H9 (cell line): Measurements from ENCODE around the gene APPBP2. TPM values are rescaled to one million over a fixed set of nuclear protein-coding genes. Genes with fewer than 3 reads are reported as not detected.

Source experiments
- DNase-seq: peaks from one replicate; pipeline ENCODE4 v3.0.0-alpha.2; 2017
- H2AFZ ChIP-seq: one replicate; pipeline ENCODE4 v1.6.1; 2013; ENCODE audit warnings: mild to moderate bottlenecking, low read length, control low read depth, moderate library complexity
- H2AK5ac ChIP-seq: 2 replicates; pipeline ENCODE4 v1.6.1; 2013; ENCODE audit warnings: low read length, control low read depth, mixed read lengths; ENCODE audit not compliant: insufficient read length
- H2BK120ac ChIP-seq: one replicate; pipeline ENCODE4 v1.6.1; 2013; ENCODE audit warnings: low read depth, mild to moderate bottlenecking, low read length, control low read depth, inconsistent platforms; ENCODE audit not compliant: poor library complexity, severe bottlenecking
- H2BK12ac ChIP-seq: 2 replicates; pipeline ENCODE4 v1.6.1; 2013; ENCODE audit warnings: low read length, control low read depth, mixed read lengths, low read depth; ENCODE audit not compliant: insufficient read length
- H2BK15ac ChIP-seq: 2 replicates; pipeline ENCODE4 v1.6.1; 2013; ENCODE audit warnings: low read depth, low read length, control low read depth
- H2BK20ac ChIP-seq: one replicate; pipeline ENCODE4 v1.6.1; 2013; ENCODE audit warnings: low read depth, mild to moderate bottlenecking, low read length, control low read depth, inconsistent platforms; ENCODE audit not compliant: poor library complexity, severe bottlenecking
- H2BK5ac ChIP-seq: 2 replicates; pipeline ENCODE4 v1.6.1; 2013; ENCODE audit warnings: low read length, control low read depth, mixed read lengths; ENCODE audit not compliant: insufficient read length
- H3K14ac ChIP-seq: 2 replicates; pipeline ENCODE4 v1.6.1; 2013; ENCODE audit warnings: low read length, control low read depth; ENCODE audit not compliant: insufficient read depth
- H3K18ac ChIP-seq: 2 replicates; pipeline ENCODE4 v1.6.1; 2013; ENCODE audit warnings: low read depth, mild to moderate bottlenecking, mixed read lengths, low read length, control low read depth; ENCODE audit not compliant: insufficient read length
- H3K23ac ChIP-seq: 2 replicates; pipeline ENCODE4 v1.6.1; 2013; ENCODE audit warnings: low read length, control low read depth, mixed read lengths, low read depth; ENCODE audit not compliant: insufficient read length
- H3K23me2 ChIP-seq: 2 replicates; pipeline ENCODE4 v1.6.1; 2013; ENCODE audit warnings: low read depth, mild to moderate bottlenecking, mixed read lengths, low read length, control low read depth; ENCODE audit not compliant: insufficient read length, poor library complexity, severe bottlenecking
- H3K27ac ChIP-seq: 2 replicates; pipeline ENCODE4 v1.5.1; 2013; ENCODE audit warnings: low read length, control low read depth, mixed read lengths, low read depth; ENCODE audit not compliant: insufficient read length
- H3K27me3 ChIP-seq: 2 replicates; pipeline ENCODE4 v1.6.1; 2013; ENCODE audit warnings: low read length, control low read depth, inconsistent platforms; ENCODE audit not compliant: insufficient read depth
- H3K4ac ChIP-seq: 2 replicates; pipeline ENCODE4 v1.6.1; 2013; ENCODE audit warnings: low read depth, mild to moderate bottlenecking, control low read depth, inconsistent platforms, low read length, moderate library complexity
- H3K4me1 ChIP-seq: 2 replicates; pipeline ENCODE4 v1.6.1; 2013; ENCODE audit warnings: low read length, control low read depth, inconsistent platforms; ENCODE audit not compliant: insufficient read depth
- H3K4me2 ChIP-seq: 2 replicates; pipeline ENCODE4 v1.6.1; 2013; ENCODE audit warnings: low read length, control low read depth, mixed read lengths; ENCODE audit not compliant: insufficient read length, insufficient read depth
- H3K56ac ChIP-seq: 2 replicates; pipeline ENCODE4 v1.6.1; 2013; ENCODE audit warnings: low read depth, mild to moderate bottlenecking, mixed read lengths, low read length, control low read depth; ENCODE audit not compliant: insufficient read length
- H3K79me1 ChIP-seq: 2 replicates; pipeline ENCODE4 v1.6.1; 2013; ENCODE audit warnings: low read depth, mild to moderate bottlenecking, moderate library complexity, low read length, control low read depth, inconsistent platforms; ENCODE audit not compliant: insufficient read depth, poor library complexity, severe bottlenecking
- H3K79me2 ChIP-seq: 2 replicates; pipeline ENCODE4 v1.6.1; 2013; ENCODE audit warnings: low read length, control low read depth, inconsistent platforms; ENCODE audit not compliant: insufficient read depth
- H3K9ac ChIP-seq: 2 replicates; pipeline ENCODE4 v1.6.1; 2013; ENCODE audit warnings: low read length, control low read depth, mixed read lengths; ENCODE audit not compliant: insufficient read length; ENCODE audit errors: extremely low read depth
- H3K9me3 ChIP-seq: one replicate; pipeline ENCODE4 v1.6.1; 2013; ENCODE audit warnings: low read depth, low read length, inconsistent platforms; ENCODE audit not compliant: control insufficient read depth
- H3T11ph ChIP-seq: one replicate; pipeline ENCODE4 v1.6.1; 2013; ENCODE audit warnings: mild to moderate bottlenecking, low read length, control low read depth, inconsistent platforms
- H4K20me1 ChIP-seq: one replicate; pipeline ENCODE4 v1.6.1; 2013; ENCODE audit not compliant: control insufficient read depth, insufficient read length, insufficient read depth
- H4K5ac ChIP-seq: 2 replicates; pipeline ENCODE4 v1.6.1; 2013; ENCODE audit warnings: low read depth, mild to moderate bottlenecking, mixed read lengths, low read length, control low read depth; ENCODE audit not compliant: insufficient read length
- H4K8ac ChIP-seq: replicated peaks from 2 replicates; pipeline ENCODE4 v1.6.1; 2013; ENCODE audit warnings: low read length, control low read depth, mixed read lengths, low read depth; ENCODE audit not compliant: insufficient read length
- H4K91ac ChIP-seq: 2 replicates; pipeline ENCODE4 v1.6.1; 2013; ENCODE audit warnings: low read depth, mild to moderate bottlenecking, moderate library complexity, mixed read lengths, low read length, control low read depth; ENCODE audit not compliant: insufficient read length
- H3K27ac Mint-ChIP-seq, 3 experiments: 2 replicates in 2 of 3; 3 replicates in 1 of 3; pipeline ENCODE4 v1.8.0; 2020 to 2021; ENCODE audit warnings: mixed read lengths in 3 of 3, mild to moderate bottlenecking in 1 of 3, moderate library complexity in 1 of 3
- H3K27me3 Mint-ChIP-seq: 2 replicates; pipeline ENCODE4 v1.8.0; 2021; ENCODE audit warnings: low read depth, mild to moderate bottlenecking, moderate library complexity, mixed read lengths
- H3K36me3 Mint-ChIP-seq, 3 experiments: 2 replicates in 2 of 3; 3 replicates in 1 of 3; pipeline ENCODE4 v1.8.0; 2020 to 2021; ENCODE audit warnings: low read depth in 3 of 3, mixed read lengths in 3 of 3; ENCODE audit not compliant: insufficient read depth in 1 of 3
- H3K4me1 Mint-ChIP-seq, 2 experiments: 2 replicates each; pipeline ENCODE4 v1.8.0; 2020; ENCODE audit warnings: mixed read lengths in 2 of 2
- H3K4me3 Mint-ChIP-seq, 2 experiments: 2 replicates in 1 of 2; 3 replicates in 1 of 2; pipeline ENCODE4 v1.8.0; 2020 to 2021; ENCODE audit warnings: mild to moderate bottlenecking in 2 of 2, mixed read lengths in 2 of 2, moderate library complexity in 1 of 2
- H3K9me3 Mint-ChIP-seq, 2 experiments: 2 replicates in 1 of 2; 3 replicates in 1 of 2; pipeline ENCODE4 v1.8.0; 2020; ENCODE audit warnings: mild to moderate bottlenecking in 2 of 2, mixed read lengths in 2 of 2, moderate library complexity in 1 of 2
- WGBS: extraction: QIAGEN DNeasy Blood & Tissue Kit; methylation state at CpG from one replicate; pipeline ENCODE4 v1.1.7; 2013; ENCODE audit warnings: missing lambda C conversion rate, low lambda C conversion rate, mixed read lengths; ENCODE audit not compliant: insufficient read length; ENCODE audit errors: extremely low coverage; 5-methylcytosine and 5-hydroxymethylcytosine counted together
- total RNA-seq: library from RNA; stranded (reverse); gene quantifications from 2 replicates; pipeline ENCODE4 v1.2.1, GENCODE V29; 2021
- TF ChIP-seq, protein P1 (sequence below): fragments of 200-600 bp; sonication (generic); conservative IDR thresholded peaks from 3 replicates; pipeline ENCODE4 v1.8.0; 2021; ENCODE audit warnings: antibody characterized with exemption, mild to moderate bottlenecking

Gene APPBP2
- total RNA-seq, 1 experiment from 2014 or later: 17.0 TPM

DNA sequence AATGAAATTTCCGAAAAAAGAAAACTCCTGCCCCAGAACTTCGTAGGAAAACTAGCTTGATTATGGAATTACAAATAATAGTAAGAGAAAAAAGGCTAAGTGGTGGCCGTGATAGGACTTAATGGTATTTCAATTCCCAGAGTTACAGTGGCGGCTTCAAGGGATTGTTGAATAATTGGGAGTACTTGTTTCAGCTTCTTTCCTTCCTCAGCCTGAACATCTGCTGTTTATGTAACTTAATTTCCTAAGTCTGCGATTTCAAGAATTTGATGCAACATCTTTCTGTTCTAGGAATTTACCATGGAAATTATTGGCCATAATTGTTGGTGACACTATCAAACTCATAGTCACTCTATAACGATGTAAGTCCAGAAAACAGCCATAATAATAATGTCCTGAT, 684 bp upstream of the APPBP2 start:
- Mint-ChIP-seq H3K4me1 (peaks cover 11 to 23% of the 10 kb centered on the region in 2 experiments), H3K4me3 (peak overlapping the region; percentile 92 to 94), H3K27me3 (no peaks in the 10 kb centered on the region), H3K27ac (peak overlapping the region in 2 of 3 experiments; percentile 64 to 99; a peak in 5 of 7 replicates), H3K9me3 (peaks cover 0 to 25% of the 10 kb centered on the region in 2 experiments; a peak in 2 of 5 replicates), H3K36me3 (peaks cover 3 to 28% (median 26%) of the 10 kb centered on the region in 3 experiments; a peak in 6 of 7 replicates)
- H3K9me3 ChIP-seq: no peaks in the 10 kb centered on the region
- H2BK5ac ChIP-seq: no peak overlapping the region
- H4K91ac ChIP-seq: no peak overlapping the region
- peak overlapping the region; percentile 63 for H3K9ac ChIP-seq
- no peaks in the 10 kb centered on the region for H4K20me1 ChIP-seq
- H3K79me2 ChIP-seq: peaks cover 28% of the 10 kb centered on the region; the same call in 1 of the 2 replicates
- no peak overlapping the region for H3K27ac ChIP-seq
- H2BK15ac ChIP-seq: no peak overlapping the region
- H3K4me2 ChIP-seq: peak overlapping the region; percentile 69
- H2AK5ac ChIP-seq: no peak overlapping the region
- H2AFZ ChIP-seq: no peak overlapping the region
- H2BK20ac ChIP-seq: no peak overlapping the region
- peaks cover 6% of the 10 kb centered on the region for H3K23me2 ChIP-seq
- H3K79me1 ChIP-seq: no peaks in the 10 kb centered on the region
- H3K56ac ChIP-seq: no peak overlapping the region
- no CpG with 5 or more reads among the region's 6 CpGs for WGBS
- H3K18ac ChIP-seq: no peak overlapping the region
- H3K23ac ChIP-seq: no peak overlapping the region
- H2BK12ac ChIP-seq: no peak overlapping the region
- no peaks in the 10 kb centered on the region for H3K27me3 ChIP-seq
- no peak overlapping the region for H3T11ph ChIP-seq
- no peak overlapping the region for H2BK120ac ChIP-seq
- no peak overlapping the region for H3K14ac ChIP-seq
- H3K4me1 ChIP-seq: no peaks in the 10 kb centered on the region
- H4K5ac ChIP-seq: no peak overlapping the region
- H4K8ac ChIP-seq: no peak overlapping the region
- no peak for DNase-seq
- H3K4ac ChIP-seq: no peak overlapping the region
- TF ChIP-seq, protein P1, sequence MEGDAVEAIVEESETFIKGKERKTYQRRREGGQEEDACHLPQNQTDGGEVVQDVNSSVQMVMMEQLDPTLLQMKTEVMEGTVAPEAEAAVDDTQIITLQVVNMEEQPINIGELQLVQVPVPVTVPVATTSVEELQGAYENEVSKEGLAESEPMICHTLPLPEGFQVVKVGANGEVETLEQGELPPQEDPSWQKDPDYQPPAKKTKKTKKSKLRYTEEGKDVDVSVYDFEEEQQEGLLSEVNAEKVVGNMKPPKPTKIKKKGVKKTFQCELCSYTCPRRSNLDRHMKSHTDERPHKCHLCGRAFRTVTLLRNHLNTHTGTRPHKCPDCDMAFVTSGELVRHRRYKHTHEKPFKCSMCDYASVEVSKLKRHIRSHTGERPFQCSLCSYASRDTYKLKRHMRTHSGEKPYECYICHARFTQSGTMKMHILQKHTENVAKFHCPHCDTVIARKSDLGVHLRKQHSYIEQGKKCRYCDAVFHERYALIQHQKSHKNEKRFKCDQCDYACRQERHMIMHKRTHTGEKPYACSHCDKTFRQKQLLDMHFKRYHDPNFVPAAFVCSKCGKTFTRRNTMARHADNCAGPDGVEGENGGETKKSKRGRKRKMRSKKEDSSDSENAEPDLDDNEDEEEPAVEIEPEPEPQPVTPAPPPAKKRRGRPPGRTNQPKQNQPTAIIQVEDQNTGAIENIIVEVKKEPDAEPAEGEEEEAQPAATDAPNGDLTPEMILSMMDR: no peak
